PFSK-1 (cell line): Measurements from ENCODE around the gene RBFOX1.

Source experiments
- FOXP2 ChIP-seq: optimal IDR thresholded peaks from 2 replicates; pipeline ENCODE3; 2011; ENCODE audit warnings: borderline replicate concordance, control low read depth, inconsistent platforms; ENCODE audit not compliant: insufficient read depth; ENCODE audit errors: extremely low read length, extremely low read depth
- POLR2AphosphoS5 ChIP-seq: IDR thresholded peaks from 2 replicates; pipeline ENCODE4 v1.6.1; 2012; ENCODE audit warnings: low read depth, mild to moderate bottlenecking, control low read depth, low read length, moderate library complexity
- SIN3A ChIP-seq: IDR thresholded peaks from 2 replicates; pipeline ENCODE4 v1.6.1; 2012; ENCODE audit warnings: mild to moderate bottlenecking, low read length, moderate library complexity, borderline replicate concordance; ENCODE audit not compliant: insufficient read depth
- TAF1 ChIP-seq: IDR thresholded peaks from 2 replicates; pipeline ENCODE4 v1.6.1; 2012; ENCODE audit warnings: low read length, control low read depth, borderline replicate concordance; ENCODE audit not compliant: insufficient read depth
- TF ChIP-seq, protein P1 (sequence below), 2 experiments: IDR thresholded peaks; 2 replicates each; pipeline versions ENCODE4 v1.6.1 to v1.8.0; 2011 to 2012; ENCODE audit warnings: low read depth in 2 of 2, low read length in 2 of 2, control low read depth in 1 of 2, inconsistent platforms in 1 of 2, mild to moderate bottlenecking in 1 of 2, moderate library complexity in 1 of 2; ENCODE audit not compliant: insufficient read depth in 1 of 2

Gene RBFOX1

DNA sequence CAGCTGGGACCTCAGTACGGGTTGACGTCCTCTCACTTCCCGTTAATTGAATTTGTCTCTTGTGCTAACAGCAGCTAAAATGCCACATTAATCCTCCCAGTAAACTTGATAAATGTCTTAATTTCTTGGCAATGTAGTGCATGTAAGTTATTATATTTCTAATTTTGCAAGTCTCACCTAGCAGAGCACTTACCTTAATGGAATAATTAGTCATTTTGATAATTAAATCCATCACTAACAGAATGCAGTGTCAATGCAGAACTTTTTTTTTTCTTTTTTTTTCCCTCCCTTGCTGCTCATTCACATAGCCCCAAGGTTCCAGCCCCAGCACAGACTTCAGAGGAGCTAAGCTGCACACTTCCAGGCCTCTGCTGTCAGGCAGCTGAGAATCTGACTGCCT, 376.5 kb downstream of the RBFOX1 start:
- TF ChIP-seq FOXP2 (no peak), TAF1 (no peak), POLR2AphosphoS5 (no peak), SIN3A (no peak)
- TF ChIP-seq, protein P1, sequence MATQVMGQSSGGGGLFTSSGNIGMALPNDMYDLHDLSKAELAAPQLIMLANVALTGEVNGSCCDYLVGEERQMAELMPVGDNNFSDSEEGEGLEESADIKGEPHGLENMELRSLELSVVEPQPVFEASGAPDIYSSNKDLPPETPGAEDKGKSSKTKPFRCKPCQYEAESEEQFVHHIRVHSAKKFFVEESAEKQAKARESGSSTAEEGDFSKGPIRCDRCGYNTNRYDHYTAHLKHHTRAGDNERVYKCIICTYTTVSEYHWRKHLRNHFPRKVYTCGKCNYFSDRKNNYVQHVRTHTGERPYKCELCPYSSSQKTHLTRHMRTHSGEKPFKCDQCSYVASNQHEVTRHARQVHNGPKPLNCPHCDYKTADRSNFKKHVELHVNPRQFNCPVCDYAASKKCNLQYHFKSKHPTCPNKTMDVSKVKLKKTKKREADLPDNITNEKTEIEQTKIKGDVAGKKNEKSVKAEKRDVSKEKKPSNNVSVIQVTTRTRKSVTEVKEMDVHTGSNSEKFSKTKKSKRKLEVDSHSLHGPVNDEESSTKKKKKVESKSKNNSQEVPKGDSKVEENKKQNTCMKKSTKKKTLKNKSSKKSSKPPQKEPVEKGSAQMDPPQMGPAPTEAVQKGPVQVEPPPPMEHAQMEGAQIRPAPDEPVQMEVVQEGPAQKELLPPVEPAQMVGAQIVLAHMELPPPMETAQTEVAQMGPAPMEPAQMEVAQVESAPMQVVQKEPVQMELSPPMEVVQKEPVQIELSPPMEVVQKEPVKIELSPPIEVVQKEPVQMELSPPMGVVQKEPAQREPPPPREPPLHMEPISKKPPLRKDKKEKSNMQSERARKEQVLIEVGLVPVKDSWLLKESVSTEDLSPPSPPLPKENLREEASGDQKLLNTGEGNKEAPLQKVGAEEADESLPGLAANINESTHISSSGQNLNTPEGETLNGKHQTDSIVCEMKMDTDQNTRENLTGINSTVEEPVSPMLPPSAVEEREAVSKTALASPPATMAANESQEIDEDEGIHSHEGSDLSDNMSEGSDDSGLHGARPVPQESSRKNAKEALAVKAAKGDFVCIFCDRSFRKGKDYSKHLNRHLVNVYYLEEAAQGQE (IDR thresholded peaks at IDR 0.05; ENCODE audit: insufficient read depth in 1 of 2, low read depth in 2 of 2, low read length in 2 of 2), result no peak

DNA sequence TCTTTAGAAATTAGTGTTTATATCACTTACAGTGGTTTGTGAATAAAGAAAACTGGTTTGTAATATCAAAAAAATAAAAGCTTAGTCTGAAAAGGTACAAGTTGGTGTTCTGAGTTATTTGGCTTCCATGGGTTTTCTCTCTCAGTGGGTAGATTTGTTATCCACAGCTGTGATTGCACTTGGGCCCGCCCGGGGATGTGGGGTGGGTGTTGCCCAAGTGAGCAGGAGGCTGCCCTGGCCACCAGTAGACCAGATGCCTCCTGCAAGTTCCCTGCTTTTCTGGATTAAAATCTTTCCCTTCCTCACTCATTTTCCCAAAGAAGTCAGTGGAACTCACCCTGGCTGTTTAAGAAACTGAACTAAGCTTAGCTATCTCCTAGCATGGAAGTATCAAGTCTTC, 380.6 kb downstream of the RBFOX1 start:
- TF ChIP-seq, protein P1 (IDR thresholded peaks at IDR 0.05; ENCODE audit: insufficient read depth in 1 of 2, low read depth in 2 of 2, low read length in 2 of 2), result no peak

DNA sequence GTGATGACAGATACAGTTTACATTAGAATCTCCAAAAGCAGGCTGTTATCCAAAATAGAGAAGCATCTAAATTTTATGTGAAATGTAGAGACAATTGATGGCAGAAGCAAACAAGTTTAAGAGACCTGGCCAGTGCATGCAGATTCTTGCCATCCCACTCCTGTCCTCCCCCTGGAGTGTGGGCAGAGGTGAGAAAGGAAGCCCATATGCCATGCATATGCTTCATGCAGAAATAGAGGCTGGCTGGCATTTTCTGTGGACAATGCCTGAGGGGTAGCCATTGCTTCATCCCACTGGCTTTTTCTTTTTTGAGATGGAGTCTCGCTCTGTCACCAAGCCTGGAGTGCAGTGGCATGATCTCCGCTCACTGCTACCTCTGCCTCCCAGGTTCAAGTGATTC, 382.1 kb downstream of the RBFOX1 start:
- TF ChIP-seq POLR2AphosphoS5, result no peak
- no peak for TF ChIP-seq FOXP2
- TF ChIP-seq, protein P1 (IDR thresholded peaks at IDR 0.05; ENCODE audit: insufficient read depth in 1 of 2, low read depth in 2 of 2, low read length in 2 of 2), result no peak
- no peak for TF ChIP-seq SIN3A
- TF ChIP-seq TAF1, result no peak

DNA sequence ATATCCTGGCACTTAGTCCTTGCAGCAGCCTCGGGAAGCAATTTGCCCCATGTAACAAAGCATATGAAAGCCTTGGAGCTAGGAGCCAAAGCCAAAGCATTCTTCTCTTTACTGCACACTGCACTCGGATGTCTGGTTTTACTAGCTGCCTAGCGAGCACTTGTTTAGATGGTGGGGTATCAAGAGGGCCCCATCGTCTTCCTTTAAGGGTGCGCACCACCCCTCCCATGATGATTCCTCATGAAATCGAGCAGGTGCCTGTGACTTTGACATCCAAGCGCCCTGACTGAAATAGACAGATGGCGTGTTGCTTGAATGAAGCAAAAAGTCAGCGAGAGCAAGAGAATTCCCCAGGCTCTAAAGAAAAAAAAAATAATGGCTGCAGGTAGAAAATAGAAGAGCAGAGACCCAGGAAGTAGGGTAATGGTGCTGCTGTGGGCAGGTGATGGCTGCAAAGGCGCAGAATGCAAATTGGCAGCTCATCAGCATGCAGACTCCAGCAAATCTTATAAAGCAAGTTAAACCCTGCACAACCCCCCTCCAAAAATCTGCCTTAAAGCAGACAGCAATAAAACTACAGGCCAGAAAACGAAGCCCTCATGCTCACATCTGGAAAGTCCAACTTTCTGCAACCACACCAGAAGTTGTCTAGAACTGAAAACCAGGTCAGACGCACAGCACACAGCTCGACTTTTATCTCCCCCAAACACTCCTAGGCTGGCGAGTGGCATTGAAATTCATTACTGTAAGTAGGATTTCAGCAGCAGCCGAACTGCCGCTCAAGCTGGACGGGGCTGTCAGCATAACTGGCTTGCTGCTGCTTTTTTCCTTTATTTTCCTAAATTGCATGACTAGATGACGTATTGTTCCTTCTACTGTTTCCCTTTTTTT, 384.3 kb downstream of the RBFOX1 start:
- TF ChIP-seq, protein P1 (IDR thresholded peaks at IDR 0.05; ENCODE audit: insufficient read depth in 1 of 2, low read depth in 2 of 2, low read length in 2 of 2), result no peak
- TF ChIP-seq SIN3A (no peak), TAF1 (no peak), FOXP2 (no peak)

DNA sequence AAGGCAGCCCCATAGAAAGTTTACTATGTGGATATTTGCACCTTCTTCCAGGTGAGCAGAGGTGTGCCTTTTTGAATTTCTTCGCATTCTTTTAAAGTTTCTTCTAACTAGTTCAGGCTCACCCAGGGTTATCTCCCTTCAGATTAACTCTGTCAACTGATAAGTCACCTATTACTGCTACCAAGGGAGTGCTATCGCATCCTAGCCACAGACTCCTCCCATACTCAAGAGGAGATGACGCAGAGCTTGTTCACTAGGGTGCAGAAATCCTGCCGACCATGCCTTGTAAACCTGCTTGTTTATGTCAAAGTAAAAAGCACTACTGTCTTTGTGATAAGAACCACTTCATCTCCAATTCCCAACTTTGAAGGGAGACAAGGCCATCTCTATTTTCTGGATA, 390.1 kb downstream of the RBFOX1 start:
- TF ChIP-seq TAF1, result no peak
- no peak for TF ChIP-seq POLR2AphosphoS5
- no peak for TF ChIP-seq SIN3A
- no peak for TF ChIP-seq FOXP2
- TF ChIP-seq, protein P1 (IDR thresholded peaks at IDR 0.05; ENCODE audit: insufficient read depth in 1 of 2, low read depth in 2 of 2, low read length in 2 of 2), result no peak
